Cardiac muscle cell (in vitro differentiated cells and primary cell): ENCODE data around the gene MPND. TPM values are rescaled to one million over a fixed set of nuclear protein-coding genes. Genes with fewer than 3 reads are reported as not detected.

ENCODE experiments used
- DNase-seq, 2 donors: peaks; one replicate each; pipeline versions ENCODE4 v3.0.0 to v3.0.0-alpha.2; 2010 to 2017; ENCODE audit warnings: low read depth in 1 of 2, low spot score in 1 of 2
- H3K27ac ChIP-seq: fragments of 200-600 bp; sonication (generic); 2 replicates; pipeline ENCODE4 v1.5.1; 2016
- H3K27me3 ChIP-seq: fragments of 200-600 bp; sonication (generic); 2 replicates; pipeline ENCODE4 v1.6.0; 2016; ENCODE audit warnings: control low read depth
- H3K36me3 ChIP-seq: fragments of 200-600 bp; sonication (generic); 2 replicates; pipeline ENCODE4 v1.5.1; 2016; ENCODE audit warnings: control low read depth
- H3K4me1 ChIP-seq: fragments of 200-600 bp; sonication (generic); 2 replicates; pipeline ENCODE4 v1.8.1; 2017; ENCODE audit warnings: low read depth, mild to moderate bottlenecking, mixed run types
- H3K4me3 ChIP-seq: fragments of 200-600 bp; sonication (generic); 2 replicates; pipeline ENCODE4 v1.5.1; 2016; ENCODE audit warnings: mild to moderate bottlenecking
- H3K9me3 ChIP-seq: fragments of 200-600 bp; sonication (generic); 2 replicates; pipeline ENCODE4 v1.5.1; 2017; ENCODE audit warnings: low read depth, mild to moderate bottlenecking, control low read depth
- CTCF ChIP-seq: IDR thresholded peaks from 2 replicates; pipeline ENCODE4 v1.5.1; 2012; ENCODE audit warnings: low read depth, mild to moderate bottlenecking, low read length
- polyA plus RNA-seq: library from polyadenylated mRNA; unstranded; fragments of >200 nt; fragmentation: Nextera tagmentation; extraction: Ambion mirVana; gene quantifications from 2 replicates; pipeline ENCODE4 v1.2.1, GENCODE V29; 2016
- total RNA-seq: library from RNA; depleted of rRNA; stranded (reverse); fragments of >200 nt; gene quantifications from 2 replicates; pipeline ENCODE4 v1.2.3, GENCODE V29; 2016

The MPND gene
- total and polyA plus RNA-seq, 2 experiments from 2014 or later = 19.2 to 19.8 TPM

GRCh38 chr19:4370418-4371041 is 27.2 kb downstream of the MPND start:
- Histone ChIP-seq H3K36me3 (no peaks in the 10 kb centered on the region), H3K4me3 (no peak overlapping the region), H3K4me1 (peaks cover 19% of the 10 kb centered on the region), H3K27ac (no peak overlapping the region), H3K9me3 (no peaks in the 10 kb centered on the region), H3K27me3 (no peaks in the 10 kb centered on the region)
- no peak for TF ChIP-seq CTCF
- DNase-seq = no peak

GRCh38 chr19:4371247-4372164 is 28.1 kb downstream of the MPND start:
- Histone ChIP-seq H3K36me3 (no peaks in the 10 kb centered on the region), H3K4me3 (no peak overlapping the region), H3K4me1 (peaks cover 28% of the 10 kb centered on the region), H3K9me3 (no peaks in the 10 kb centered on the region), H3K27me3 (no peaks in the 10 kb centered on the region), H3K27ac (no peak overlapping the region)
- TF ChIP-seq CTCF = no peak
- DNase-seq = no peak

- Histone ChIP-seq H3K4me1 (peaks cover 31% of the 10 kb centered on the region), H3K27ac (no peak overlapping the region)
- no peak for DNase-seq
Observed at GRCh38 chr19:4372165-4373012, 29.0 kb downstream of the MPND start.

GRCh38 chr19:4373013-4373367 is 29.6 kb downstream of the MPND start:
- no peak for TF ChIP-seq CTCF
- Histone ChIP-seq H3K27me3 (no peaks in the 10 kb centered on the region), H3K9me3 (no peaks in the 10 kb centered on the region), H3K36me3 (no peaks in the 10 kb centered on the region), H3K4me3 (no peak overlapping the region), H3K27ac (peak overlapping the region; percentile 87), H3K4me1 (peaks cover 31% of the 10 kb centered on the region)
- no peak for DNase-seq

More at GRCh38 chr19:4372165-4373012, 29.0 kb downstream of the MPND start:
- Histone ChIP-seq H3K36me3 (no peaks in the 10 kb centered on the region), H3K9me3 (no peaks in the 10 kb centered on the region), H3K4me3 (no peak overlapping the region), H3K27me3 (no peaks in the 10 kb centered on the region)
- TF ChIP-seq CTCF = no peak
